H1 (cell line): ENCODE measurements around the gene TTC4. TPM values are rescaled to one million over a fixed set of nuclear protein-coding genes. Genes with fewer than 3 reads are reported as not detected.

Experiments
- CHD7 ChIP-seq: fragments of 300-600 bp; sonication (generic); IDR thresholded peaks from 2 replicates; pipeline ENCODE4 v1.7.1; 2012; ENCODE audit warnings: low read length, moderate library complexity, mild to moderate bottlenecking, inconsistent platforms; ENCODE audit not compliant: insufficient replicate concordance
- EZH2 ChIP-seq: fragments of 200-600 bp; sonication (generic); IDR thresholded peaks from 2 replicates; pipeline ENCODE4 v1.7.1; 2012; ENCODE audit warnings: low read depth, mild to moderate bottlenecking, moderate library complexity, low read length, inconsistent platforms; ENCODE audit not compliant: severe bottlenecking
- GTF2F1 ChIP-seq: IDR thresholded peaks from 2 replicates; pipeline ENCODE4 v1.6.1; 2012; ENCODE audit warnings: low read depth, low read length, improper control_type of control experiment, borderline replicate concordance
- JUN ChIP-seq: IDR thresholded peaks from 2 replicates; pipeline ENCODE4 v1.6.1; 2011; ENCODE audit warnings: low read depth, mild to moderate bottlenecking, improper control_type of control experiment, low read length
- POU5F1 ChIP-seq: IDR thresholded peaks from 2 replicates; pipeline ENCODE4 v1.6.1; 2011; ENCODE audit warnings: low read depth, mild to moderate bottlenecking, low read length, moderate library complexity
- RBBP5 ChIP-seq: IDR thresholded peaks from 2 replicates; pipeline ENCODE4 v1.7.1; 2012; ENCODE audit warnings: low read depth, mild to moderate bottlenecking, inconsistent platforms, low read length, moderate library complexity, borderline replicate concordance
- SP1 ChIP-seq: IDR thresholded peaks from 2 replicates; pipeline ENCODE4 v1.6.1; 2011; ENCODE audit warnings: low read depth, low read length
- YY1 ChIP-seq: IDR thresholded peaks from 2 replicates; pipeline ENCODE4 v1.6.1; 2011; ENCODE audit warnings: low read depth, mild to moderate bottlenecking, low read length
- polyA plus RNA-seq, 7 experiments: library from polyadenylated mRNA; depleted of rRNA in 3 of 7; stranded (reverse) in 5 of 7; unstranded in 2 of 7; fragments of >200 nt in 5 of 7; fragments of 200-250 nt in 2 of 7; gene quantifications; 1 replicate in 5 of 7; 2 replicates in 1 of 7; 4 replicates in 1 of 7; pipeline versions ENCODE4 v1.2.1 to v1.2.3, GENCODE V29; 2011 to 2013; ENCODE audit warnings: missing spikeins in 2 of 7, mixed read lengths in 2 of 7
- total RNA-seq: library from RNA; stranded (reverse); fragmentation: NEBNext Ultra II Directional; extraction: Animal tissue kit (Norgen Biotek cat#: 25700); gene quantifications from 2 replicates; pipeline ENCODE4 v1.2.1, GENCODE V29; 2021

Gene TTC4
- total and polyA plus RNA-seq, 2 of the 8 experiments (the other 6 are each of a cell fraction or from before 2014, with no cell fraction given), result 21.0 to 25.1 TPM

GRCh38 chr1:54667797-54668196, 47.9 kb upstream of the TTC4 start (continued):
- TF ChIP-seq CHD7, result no peak
- TF ChIP-seq YY1, result no peak
- TF ChIP-seq JUN, result no peak
- TF ChIP-seq POU5F1, result no peak
- no peak for TF ChIP-seq SP1
- TF ChIP-seq EZH2, result no peak
- no peak for TF ChIP-seq GTF2F1
- TF ChIP-seq RBBP5, result no peak
